OCI-LY1 (cell line): Measurements from ENCODE around the gene IKBKG.

ENCODE experiments used
- CTCF ChIP-seq: fragments of 200-600 bp; sonication (generic), shearing (Covaris generic); IDR thresholded peaks from 2 replicates; pipeline ENCODE4 v1.5.1; 2017; ENCODE audit warnings: mild to moderate bottlenecking, antibody characterized with exemption, low read length, moderate library complexity, mixed read lengths
- EZH2 ChIP-seq: fragments of 200-600 bp; sonication (generic), shearing (Covaris generic); IDR thresholded peaks from 2 replicates; pipeline ENCODE4 v1.8.0; 2017; ENCODE audit warnings: borderline replicate concordance, mixed run types, mild to moderate bottlenecking, antibody characterized with exemption, low read length, moderate library complexity, mixed read lengths

DNA sequence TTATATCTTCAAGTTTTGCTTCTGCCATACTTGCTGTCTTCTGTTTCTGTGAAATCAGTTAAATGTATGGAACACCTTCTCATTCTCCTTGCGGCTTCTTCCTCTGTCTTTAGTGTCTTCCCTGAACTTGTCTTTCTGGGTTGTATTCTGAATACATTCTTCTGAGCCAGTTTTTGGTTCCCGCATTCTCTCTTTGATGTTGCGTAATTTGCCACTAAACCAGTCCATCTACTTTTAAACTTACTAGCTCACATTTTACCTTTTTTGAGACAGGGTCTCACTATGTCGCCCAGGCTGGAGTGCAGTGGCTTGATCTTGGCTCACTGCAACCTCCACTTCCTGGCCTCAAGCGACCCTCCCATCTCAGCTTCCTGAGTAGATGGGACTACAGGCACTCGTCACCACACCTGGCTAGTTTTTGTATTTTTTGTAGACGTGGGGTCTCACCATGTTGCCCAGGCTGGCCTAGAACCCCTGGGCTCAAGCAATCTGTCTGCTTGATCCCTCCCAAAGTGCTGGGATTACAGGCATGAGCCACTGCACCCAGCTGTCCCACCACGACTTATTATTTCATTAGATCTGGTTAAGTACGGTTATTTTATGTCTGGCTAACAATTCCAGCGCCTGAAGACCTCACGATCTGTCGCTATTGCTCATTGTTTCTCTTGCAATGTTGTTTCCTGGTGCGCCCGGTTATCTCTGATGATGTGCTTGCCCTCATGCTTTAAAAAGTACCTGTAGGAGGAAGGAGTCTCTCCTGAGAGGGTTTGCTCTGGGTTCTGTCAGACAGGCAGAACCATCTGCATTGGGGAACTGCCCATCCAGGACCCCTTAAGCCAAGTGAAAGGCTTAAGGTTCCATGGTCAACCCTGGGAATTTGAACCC lies 21.6 kb upstream of the IKBKG start:
- TF ChIP-seq CTCF (no peak), EZH2 (no peak)
